Measurements from ENCODE around the gene CELF4.

CELF4 gene

DNA sequence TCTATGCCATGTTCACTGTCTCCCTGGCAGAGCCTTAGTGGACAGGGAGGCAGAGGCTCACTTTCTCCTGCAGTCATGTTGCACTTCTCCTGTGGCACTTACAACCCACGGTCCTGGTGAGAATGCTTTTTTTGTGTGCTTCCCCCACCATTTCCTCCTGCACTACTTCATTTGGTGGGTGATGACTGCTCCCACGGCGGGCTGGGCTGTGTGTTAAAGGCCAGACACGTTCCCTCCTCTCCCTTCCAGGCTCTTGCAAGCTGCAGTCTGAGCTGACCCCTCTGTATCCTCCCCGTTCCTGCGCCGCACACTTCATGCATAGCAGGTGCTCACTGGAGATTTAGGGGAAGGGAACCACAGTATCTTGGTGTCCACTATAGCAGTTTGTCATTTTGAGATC is 170.5 kb downstream of the CELF4 start:
- no peak overlapping the region for H3K27ac ChIP-seq
- TF ChIP-seq, protein P1, sequence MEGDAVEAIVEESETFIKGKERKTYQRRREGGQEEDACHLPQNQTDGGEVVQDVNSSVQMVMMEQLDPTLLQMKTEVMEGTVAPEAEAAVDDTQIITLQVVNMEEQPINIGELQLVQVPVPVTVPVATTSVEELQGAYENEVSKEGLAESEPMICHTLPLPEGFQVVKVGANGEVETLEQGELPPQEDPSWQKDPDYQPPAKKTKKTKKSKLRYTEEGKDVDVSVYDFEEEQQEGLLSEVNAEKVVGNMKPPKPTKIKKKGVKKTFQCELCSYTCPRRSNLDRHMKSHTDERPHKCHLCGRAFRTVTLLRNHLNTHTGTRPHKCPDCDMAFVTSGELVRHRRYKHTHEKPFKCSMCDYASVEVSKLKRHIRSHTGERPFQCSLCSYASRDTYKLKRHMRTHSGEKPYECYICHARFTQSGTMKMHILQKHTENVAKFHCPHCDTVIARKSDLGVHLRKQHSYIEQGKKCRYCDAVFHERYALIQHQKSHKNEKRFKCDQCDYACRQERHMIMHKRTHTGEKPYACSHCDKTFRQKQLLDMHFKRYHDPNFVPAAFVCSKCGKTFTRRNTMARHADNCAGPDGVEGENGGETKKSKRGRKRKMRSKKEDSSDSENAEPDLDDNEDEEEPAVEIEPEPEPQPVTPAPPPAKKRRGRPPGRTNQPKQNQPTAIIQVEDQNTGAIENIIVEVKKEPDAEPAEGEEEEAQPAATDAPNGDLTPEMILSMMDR (conservative IDR thresholded peaks at IDR 0.05): no peak

DNA sequence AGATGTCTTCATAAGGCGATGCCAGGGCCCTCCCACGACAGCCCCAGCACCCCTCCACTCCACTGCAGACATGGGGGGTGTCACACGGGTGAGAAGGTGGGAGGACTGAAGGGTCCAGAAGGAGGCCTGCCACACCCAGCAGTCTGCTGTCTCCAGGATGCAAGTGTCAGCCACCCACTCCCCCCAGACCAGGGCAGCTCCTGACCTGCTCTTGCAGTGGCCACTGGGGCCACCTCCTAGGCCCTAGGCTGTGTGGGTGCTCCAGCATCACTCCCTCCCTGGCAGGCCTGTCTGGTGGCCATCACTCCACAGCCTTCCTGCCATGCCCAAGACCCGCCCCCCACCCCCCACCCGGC is 171.0 kb downstream of the CELF4 start:
- peak overlapping the region; percentile 31 for H3K27ac ChIP-seq
- TF ChIP-seq, protein P1 (conservative IDR thresholded peaks at IDR 0.05): no peak

DNA sequence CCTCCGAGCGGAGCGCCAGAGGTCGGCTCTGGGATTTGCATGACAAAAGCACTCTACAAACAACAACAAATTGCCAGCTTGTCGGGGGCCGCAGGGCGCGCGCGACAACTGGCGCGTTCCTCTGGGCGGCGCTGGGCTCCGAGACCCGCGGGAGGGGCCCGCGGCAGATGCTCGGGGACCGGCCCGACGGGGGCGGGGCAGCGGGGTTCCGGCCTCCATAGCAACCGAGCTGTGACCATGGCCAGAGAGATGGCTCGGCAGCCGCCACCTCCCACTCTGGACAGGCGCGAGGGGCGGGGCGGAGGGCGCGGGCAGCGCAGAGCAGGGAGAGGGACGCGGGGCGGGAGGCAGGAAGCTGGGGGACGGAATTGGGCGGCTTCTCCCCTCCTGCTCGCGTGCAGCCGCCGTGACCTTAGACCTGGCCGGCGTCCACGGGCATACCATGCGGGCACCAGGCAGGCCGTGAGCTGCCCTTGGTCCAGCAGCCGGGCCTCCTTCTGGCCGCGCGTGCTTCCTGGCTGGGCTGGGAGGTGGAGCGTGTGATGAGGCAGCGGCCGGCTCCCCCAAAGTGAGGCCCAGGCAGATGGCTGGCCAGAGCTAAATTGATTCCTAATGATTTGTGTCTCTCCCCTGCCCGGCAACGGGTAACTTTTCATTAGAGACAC is 171.5 kb downstream of the CELF4 start:
- TF ChIP-seq, protein P1 (conservative IDR thresholded peaks at IDR 0.05): peak; percentile 29; the same call in 1 of the 2 replicates

DNA sequence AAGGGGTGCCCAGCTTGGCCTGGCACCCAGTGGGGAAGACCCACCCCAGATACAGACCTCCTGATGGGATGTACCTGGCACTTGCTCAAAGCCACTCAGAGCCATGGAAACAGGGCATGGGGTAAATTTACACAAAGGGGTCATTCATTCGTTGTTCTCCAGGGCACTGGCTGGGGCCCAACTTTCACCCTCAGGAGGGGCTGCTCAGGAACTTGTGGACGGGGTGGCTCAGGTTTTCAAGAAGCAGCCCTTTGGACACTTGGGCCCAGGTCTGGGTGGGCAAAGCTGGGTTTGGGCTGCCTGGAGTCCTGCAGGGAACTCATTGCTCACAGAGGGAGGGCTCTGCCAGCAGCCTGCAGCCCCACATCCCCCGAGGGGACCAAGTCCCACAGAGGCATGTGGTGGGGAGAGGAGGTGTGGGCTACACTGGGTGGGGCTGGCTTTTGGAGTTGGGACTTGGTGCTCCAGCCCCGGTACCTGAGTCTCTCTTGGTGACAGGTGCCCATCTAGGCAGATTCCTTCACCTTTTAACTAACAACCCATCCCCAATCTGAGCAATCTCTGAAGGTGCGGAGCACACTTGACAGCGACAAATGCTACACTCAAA is 172.3 kb downstream of the CELF4 start:
- TF ChIP-seq, protein P1 (conservative IDR thresholded peaks at IDR 0.05): no peak
- H3K27ac ChIP-seq: peak overlapping the region; percentile 31; the same call in 1 of the 2 replicates

More for the DNA sequence above, 171.5 kb downstream of the CELF4 start:
- H3K27ac ChIP-seq: peak overlapping the region; percentile 31

DNA sequence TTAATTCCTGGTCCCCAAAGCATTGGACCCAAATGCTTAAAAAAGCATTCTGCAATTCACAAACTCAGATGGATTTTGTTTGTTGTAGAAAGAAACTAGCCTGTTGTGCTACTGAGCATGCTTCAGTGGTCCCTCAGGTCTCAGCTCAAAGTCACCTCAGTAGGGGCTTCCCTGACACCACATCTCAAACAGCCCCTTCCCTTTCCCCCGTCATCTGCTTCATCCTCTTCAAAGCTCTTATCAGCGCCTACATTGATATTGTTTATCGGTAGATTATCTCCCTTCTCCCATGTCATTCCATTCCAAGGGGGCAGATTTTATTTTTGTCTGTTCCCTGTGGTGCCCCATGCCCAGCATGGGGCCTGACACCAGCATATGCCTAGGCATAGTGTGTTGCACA is 172.9 kb downstream of the CELF4 start:
- TF ChIP-seq, protein P1 (conservative IDR thresholded peaks at IDR 0.05): no peak
- no peak overlapping the region for H3K27ac ChIP-seq

DNA sequence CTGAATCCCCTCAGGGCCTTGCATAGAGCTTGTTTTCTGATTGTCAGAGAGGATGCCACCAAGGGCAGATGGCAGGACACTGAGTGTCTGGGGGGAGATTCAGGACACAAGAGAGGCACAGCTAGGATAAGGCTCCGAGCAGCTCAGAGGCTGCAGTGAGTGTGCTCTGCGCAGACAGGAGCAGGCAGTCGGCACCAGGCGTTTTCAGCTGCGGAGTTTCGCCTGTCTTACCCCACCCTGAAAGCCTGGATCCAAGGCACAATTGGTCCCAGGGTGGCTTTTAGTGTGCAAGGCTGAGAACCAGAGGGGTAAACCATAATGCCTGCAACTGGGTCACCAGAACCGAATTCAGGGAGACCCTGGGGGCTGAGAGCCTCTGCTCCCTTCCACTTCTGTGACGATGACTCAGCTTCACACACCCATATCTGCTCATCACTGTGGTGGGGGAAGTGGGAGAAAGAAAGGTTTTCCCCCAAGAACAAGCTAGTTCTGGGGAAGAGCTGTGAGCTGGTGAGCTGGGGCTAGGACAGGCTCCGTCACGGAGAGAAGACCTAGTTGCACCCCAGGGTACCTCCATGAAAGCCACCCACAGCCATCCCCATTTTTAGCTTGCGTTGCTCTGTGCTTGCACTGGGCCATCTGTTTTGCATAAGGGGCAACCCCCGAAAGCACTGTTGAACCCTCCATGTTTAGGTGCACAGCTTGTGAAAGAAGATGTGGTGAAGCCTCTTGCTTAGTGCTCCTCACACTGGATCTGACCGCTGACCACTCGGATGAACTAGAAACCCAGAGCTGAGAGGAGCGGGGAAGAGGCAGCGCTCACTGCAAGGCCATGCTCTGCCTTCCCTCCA is 173.7 kb downstream of the CELF4 start:
- TF ChIP-seq, protein P1 (conservative IDR thresholded peaks at IDR 0.05): no peak
- no peak overlapping the region for H3K27ac ChIP-seq

DNA sequence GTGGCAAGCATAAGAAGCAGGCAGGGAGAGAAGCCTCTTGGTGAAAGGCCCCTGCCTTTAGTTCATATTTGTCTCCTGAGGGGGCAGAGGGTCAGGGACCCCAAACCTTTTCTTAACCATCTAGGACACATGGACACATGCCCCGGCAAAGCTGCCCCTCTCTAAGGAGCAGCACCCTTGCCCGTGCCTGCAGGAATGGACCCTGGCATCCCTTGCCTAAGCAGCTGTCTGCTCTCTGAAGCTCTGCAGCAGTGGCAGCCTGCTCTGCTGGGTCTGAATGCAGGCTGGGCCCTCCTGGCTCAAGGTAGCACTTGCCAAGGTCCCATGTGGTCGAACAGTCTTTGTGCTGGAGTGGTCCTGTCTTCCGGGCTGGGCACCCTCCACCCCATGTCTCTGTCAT is 174.4 kb downstream of the CELF4 start:
- H3K27ac ChIP-seq: no peak overlapping the region

More for the DNA sequence above, 174.4 kb downstream of the CELF4 start:
- TF ChIP-seq, protein P1 (conservative IDR thresholded peaks at IDR 0.05): no peak
